ENCODE results near the gene BPIFA2.
"Not testable (repeated sequence)": the region's sequence is repeated elsewhere in the genome, so short reads cannot be mapped to it uniquely, and the experiment has no call there.

The BPIFA2 gene

DNA sequence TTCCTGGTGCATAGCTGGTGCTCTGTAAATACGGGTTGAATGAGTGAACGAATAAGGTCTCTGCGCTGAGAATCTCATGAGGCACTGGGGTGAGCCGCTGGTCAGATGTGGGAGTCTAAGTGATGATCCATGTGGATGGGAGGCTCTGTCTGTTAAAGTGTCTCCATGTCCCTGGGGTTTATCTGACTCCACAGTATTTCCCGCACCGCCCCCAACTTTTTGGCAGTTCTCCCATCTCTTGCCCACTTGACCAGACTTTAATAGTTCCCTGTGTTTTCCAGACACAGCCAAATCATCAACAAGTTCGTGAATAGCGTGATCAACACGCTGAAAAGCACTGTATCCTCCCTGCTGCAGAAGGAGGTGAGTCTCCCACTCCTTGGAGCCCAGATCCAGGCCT lies 9.9 kb downstream of the BPIFA2 start:
- DNase-seq (ENCODE audit: low read depth) = no peak
- no peak overlapping the region for H3K4me3 ChIP-seq (ENCODE audit: control insufficient read depth, low read depth, low read length)
- TF ChIP-seq, protein P1, sequence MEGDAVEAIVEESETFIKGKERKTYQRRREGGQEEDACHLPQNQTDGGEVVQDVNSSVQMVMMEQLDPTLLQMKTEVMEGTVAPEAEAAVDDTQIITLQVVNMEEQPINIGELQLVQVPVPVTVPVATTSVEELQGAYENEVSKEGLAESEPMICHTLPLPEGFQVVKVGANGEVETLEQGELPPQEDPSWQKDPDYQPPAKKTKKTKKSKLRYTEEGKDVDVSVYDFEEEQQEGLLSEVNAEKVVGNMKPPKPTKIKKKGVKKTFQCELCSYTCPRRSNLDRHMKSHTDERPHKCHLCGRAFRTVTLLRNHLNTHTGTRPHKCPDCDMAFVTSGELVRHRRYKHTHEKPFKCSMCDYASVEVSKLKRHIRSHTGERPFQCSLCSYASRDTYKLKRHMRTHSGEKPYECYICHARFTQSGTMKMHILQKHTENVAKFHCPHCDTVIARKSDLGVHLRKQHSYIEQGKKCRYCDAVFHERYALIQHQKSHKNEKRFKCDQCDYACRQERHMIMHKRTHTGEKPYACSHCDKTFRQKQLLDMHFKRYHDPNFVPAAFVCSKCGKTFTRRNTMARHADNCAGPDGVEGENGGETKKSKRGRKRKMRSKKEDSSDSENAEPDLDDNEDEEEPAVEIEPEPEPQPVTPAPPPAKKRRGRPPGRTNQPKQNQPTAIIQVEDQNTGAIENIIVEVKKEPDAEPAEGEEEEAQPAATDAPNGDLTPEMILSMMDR (conservative IDR thresholded peaks at IDR 0.05; ENCODE audit: control insufficient read depth, insufficient read depth, low read depth, low read length) = no peak

DNA sequence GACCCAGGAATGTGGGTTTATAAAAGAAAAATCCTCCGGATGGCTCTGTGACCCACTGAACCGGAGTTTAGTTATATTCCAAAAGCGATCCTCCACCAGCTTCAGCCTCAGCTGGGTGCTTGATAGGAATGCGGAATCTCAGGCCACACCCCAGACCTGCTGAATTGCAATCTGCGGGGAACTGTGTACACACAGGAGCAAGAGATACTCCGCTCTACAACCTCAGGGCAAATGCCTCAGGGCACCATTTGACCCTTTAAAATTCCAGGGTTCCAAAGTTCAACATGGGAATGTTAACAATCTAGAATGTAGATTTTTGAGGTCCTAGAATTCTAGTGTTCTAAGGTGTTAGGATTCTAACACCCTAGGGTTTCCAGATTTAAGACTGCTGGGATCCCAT lies 10.8 kb downstream of the BPIFA2 start:
- TF ChIP-seq, protein P1 (conservative IDR thresholded peaks at IDR 0.05; ENCODE audit: control insufficient read depth, insufficient read depth, low read depth, low read length) = no peak
- DNase-seq (ENCODE audit: low read depth) = no peak
- no peak overlapping the region for H3K4me3 ChIP-seq (ENCODE audit: control insufficient read depth, low read depth, low read length)

DNA sequence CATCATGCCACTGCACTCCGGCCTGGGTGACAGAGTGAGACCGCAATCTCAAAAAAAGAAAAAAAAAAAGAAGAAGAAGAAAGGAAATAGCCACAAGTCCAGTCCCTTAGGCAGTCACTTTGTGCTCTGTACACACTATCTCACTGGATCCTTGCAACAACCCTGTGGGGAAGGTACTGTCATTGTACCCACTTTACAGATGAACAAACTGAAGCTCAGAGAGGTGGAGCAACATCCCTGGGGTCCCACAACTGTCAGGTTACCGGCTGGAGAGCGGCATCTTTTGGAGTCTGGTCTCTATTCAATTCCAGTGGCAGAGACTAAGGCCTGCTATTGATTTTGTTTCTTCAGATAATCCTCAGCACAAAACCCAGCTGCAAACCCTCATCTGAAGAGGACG lies 12.2 kb downstream of the BPIFA2 start:
- TF ChIP-seq, protein P1 (conservative IDR thresholded peaks at IDR 0.05; ENCODE audit: control insufficient read depth, insufficient read depth, low read depth, low read length) = no peak
- no peak for DNase-seq (ENCODE audit: low read depth)
- no peak overlapping the region for H3K4me3 ChIP-seq (ENCODE audit: control insufficient read depth, low read depth, low read length)

DNA sequence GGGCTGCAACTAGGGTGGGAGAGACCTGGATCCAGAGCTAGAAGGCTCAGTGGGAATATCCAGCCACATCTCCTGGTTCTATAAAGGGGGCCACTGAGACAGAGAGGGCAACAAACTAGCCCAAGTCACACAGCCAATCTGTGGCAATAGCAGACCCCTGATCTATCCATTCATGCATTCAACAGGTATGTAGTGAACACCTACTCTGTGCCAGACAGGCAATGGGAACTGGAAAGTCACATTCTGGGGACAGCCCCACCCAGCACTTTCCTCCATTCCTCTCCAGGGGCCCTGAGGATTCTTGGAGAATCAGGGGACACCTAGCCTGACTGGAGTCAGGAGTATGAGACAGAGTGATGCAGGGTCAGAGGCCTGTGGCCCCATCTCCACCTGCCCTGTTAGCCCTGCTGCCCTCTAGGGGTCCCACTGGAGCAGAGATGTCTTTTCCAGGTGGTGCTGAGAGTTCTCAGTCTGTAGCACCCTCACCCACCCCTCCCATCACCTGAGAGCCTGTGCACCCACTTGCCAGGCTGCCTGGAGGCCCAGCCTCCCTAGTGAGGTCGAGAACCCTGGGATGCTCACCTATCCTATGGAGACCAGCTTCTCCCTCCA lies 13.6 kb downstream of the BPIFA2 start:
- no peak for DNase-seq (ENCODE audit: low read depth)
- no peak overlapping the region for H3K4me3 ChIP-seq (ENCODE audit: control insufficient read depth, low read depth, low read length)
- TF ChIP-seq, protein P1 (conservative IDR thresholded peaks at IDR 0.05; ENCODE audit: control insufficient read depth, insufficient read depth, low read depth, low read length) = no peak

DNA sequence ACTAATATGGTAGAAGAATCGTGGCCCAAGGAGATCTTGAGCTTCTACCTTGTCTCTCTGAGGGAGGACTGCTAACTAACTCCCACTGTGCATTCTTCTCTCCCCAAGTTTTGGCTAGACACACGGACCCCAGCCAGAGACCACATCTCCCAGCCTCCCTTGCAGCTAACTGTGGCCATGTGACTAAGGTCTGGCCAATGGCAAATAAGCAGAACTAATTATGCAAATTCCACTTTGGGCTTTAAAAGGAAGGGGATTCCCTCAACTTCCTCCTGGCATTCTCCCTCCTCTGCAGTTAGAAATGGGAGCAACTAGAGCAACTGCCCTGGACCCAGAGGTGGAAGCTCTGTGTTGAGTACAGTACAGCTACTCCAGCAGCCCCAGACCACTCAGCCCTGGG lies 15.4 kb downstream of the BPIFA2 start:
- DNase-seq (ENCODE audit: low read depth) = no peak
- TF ChIP-seq, protein P1 (conservative IDR thresholded peaks at IDR 0.05; ENCODE audit: control insufficient read depth, insufficient read depth, low read depth, low read length) = no peak
- no peak overlapping the region for H3K4me3 ChIP-seq (ENCODE audit: control insufficient read depth, low read depth, low read length)

DNA sequence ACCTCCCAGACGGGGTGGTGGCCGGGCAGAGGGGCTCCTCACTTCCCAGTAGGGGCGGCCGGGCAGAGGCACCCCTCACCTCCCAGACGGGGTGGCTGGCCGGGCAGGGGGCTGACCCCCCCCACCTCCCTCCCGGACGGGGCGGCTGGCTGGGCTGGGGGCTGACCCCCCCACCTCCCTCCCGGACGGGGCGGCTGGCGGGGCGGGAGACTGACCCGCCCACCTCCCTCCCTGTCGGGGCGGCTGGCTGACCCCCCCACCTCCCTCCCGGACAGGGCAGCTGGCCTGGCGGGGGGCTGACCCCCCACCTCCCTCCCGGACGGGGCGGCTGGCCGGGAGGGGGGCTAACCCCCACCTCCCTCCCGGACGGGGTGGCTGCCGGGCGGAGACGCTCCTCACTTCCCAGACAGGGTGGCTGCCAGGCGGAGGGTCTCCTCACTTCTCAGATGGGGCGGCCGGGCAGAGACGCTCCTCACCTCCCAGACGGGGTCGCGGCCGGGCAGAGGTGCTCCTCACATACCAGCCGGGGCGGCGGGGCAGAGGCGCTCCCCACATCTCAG lies 17.2 kb downstream of the BPIFA2 start:
- H3K4me3 ChIP-seq (ENCODE audit: control insufficient read depth, low read depth, low read length); DNase-seq (ENCODE audit: low read depth): not testable (repeated sequence)

DNA sequence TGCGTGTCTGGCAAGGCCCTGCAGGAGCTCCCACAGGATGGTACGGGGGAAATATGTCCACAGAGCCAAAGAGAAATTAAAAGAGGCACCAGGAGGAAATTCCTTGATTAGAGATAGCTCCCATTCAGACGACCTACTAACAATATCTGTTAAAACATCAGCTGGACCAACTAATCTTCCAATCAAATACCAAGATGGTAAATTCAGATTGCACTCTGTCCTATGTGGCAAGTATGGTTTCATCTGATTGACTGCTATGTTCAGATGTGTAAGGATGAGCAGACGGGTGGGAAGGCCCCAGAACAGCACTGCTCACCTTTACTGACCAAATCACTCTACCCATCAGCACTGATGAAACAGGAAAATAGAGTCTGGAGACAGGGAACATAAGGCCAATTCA lies 19.5 kb downstream of the BPIFA2 start:
- no peak overlapping the region for H3K4me3 ChIP-seq (ENCODE audit: control insufficient read depth, low read depth, low read length)
- DNase-seq (ENCODE audit: low read depth) = no peak
- TF ChIP-seq, protein P1 (conservative IDR thresholded peaks at IDR 0.05; ENCODE audit: control insufficient read depth, insufficient read depth, low read depth, low read length) = no peak
